ENCODE data around the gene CER1. TPM values are rescaled to one million over a fixed set of nuclear protein-coding genes. Genes with fewer than 3 reads are reported as not detected.

Gene CER1
- polyA plus RNA-seq (2013, experiment 1 of 4): 1.3 TPM
- 1.3 TPM for polyA plus RNA-seq (2013, experiment 2 of 4)
- polyA plus RNA-seq (2013, experiment 3 of 4): 1.3 TPM
- 1.6 TPM for polyA plus RNA-seq (2013, experiment 4 of 4)

- 2 to 4% methylated on average over 7 of the region's 7 CpGs for WGBS, 2 experiments
- Histone ChIP-seq H3K9me3 (ENCODE audit: control insufficient read depth, low read length) (no peaks in the 10 kb centered on the region), H3K36me3 (ENCODE audit: control insufficient read depth, insufficient read depth, low read length) (no peaks in the 10 kb centered on the region), H3K27ac (ENCODE audit: insufficient read depth, low read depth, low read length, poor library complexity, severe bottlenecking) (no peak within 1 kb of the TSS), H3K4me1 (ENCODE audit: control insufficient read depth, insufficient read depth, low read length) (peaks cover 18% of the 10 kb centered on the region), H3K27me3 (ENCODE audit: control insufficient read depth, insufficient read depth, low read length, poor library complexity, severe bottlenecking) (peaks cover 80% of the 10 kb centered on the region), H3K4me3 (ENCODE audit: insufficient read depth, low read depth, low read length) (no peak within 1 kb of the TSS)
These were observed at the start of gene CER1 for GRCh38 chr9:14722391-14723035. TSS of gene CER1 (minus strand) at chr9:14722733. CDS start at chr9:14722672, 61 bp downstream.

GRCh38 chr9:14770592-14770991 is 48.1 kb upstream of the CER1 start:
- no peaks in the 10 kb centered on the region for H3K27me3 ChIP-seq (ENCODE audit: control insufficient read depth, insufficient read depth, low read length, poor library complexity, severe bottlenecking)
- no peaks in the 10 kb centered on the region for H3K4me1 ChIP-seq (ENCODE audit: control insufficient read depth, insufficient read depth, low read length)
- H3K9me3 ChIP-seq (ENCODE audit: control insufficient read depth, low read length): no peaks in the 10 kb centered on the region
- no peaks in the 10 kb centered on the region for H3K36me3 ChIP-seq (ENCODE audit: control insufficient read depth, insufficient read depth, low read length)
- no peak overlapping the region for H3K27ac ChIP-seq (ENCODE audit: insufficient read depth, low read depth, low read length, poor library complexity, severe bottlenecking)
- no peak overlapping the region for H3K4me3 ChIP-seq (ENCODE audit: insufficient read depth, low read depth, low read length)
- WGBS, 2 experiments: 89 to 92% methylated on average over 7 of the region's 7 CpGs

GRCh38 chr9:14769230-14769571 is 46.7 kb upstream of the CER1 start:
- H3K4me3 ChIP-seq (ENCODE audit: insufficient read depth, low read depth, low read length): no peak overlapping the region
- H3K27me3 ChIP-seq (ENCODE audit: control insufficient read depth, insufficient read depth, low read length, poor library complexity, severe bottlenecking): no peaks in the 10 kb centered on the region
- H3K9me3 ChIP-seq (ENCODE audit: control insufficient read depth, low read length): no peaks in the 10 kb centered on the region
- H3K27ac ChIP-seq (ENCODE audit: insufficient read depth, low read depth, low read length, poor library complexity, severe bottlenecking): no peak overlapping the region
- H3K36me3 ChIP-seq (ENCODE audit: control insufficient read depth, insufficient read depth, low read length): no peaks in the 10 kb centered on the region
- WGBS, 2 experiments: 44 to 52% methylated on average over 3 of the region's 3 CpGs
- H3K4me1 ChIP-seq (ENCODE audit: control insufficient read depth, insufficient read depth, low read length): no peaks in the 10 kb centered on the region

GRCh38 chr9:14768405-14769229 is 46.1 kb upstream of the CER1 start:
- Histone ChIP-seq H3K27ac (ENCODE audit: insufficient read depth, low read depth, low read length, poor library complexity, severe bottlenecking) (no peak overlapping the region), H3K4me3 (ENCODE audit: insufficient read depth, low read depth, low read length) (no peak overlapping the region), H3K9me3 (ENCODE audit: control insufficient read depth, low read length) (no peaks in the 10 kb centered on the region), H3K4me1 (ENCODE audit: control insufficient read depth, insufficient read depth, low read length) (no peaks in the 10 kb centered on the region), H3K27me3 (ENCODE audit: control insufficient read depth, insufficient read depth, low read length, poor library complexity, severe bottlenecking) (no peaks in the 10 kb centered on the region), H3K36me3 (ENCODE audit: control insufficient read depth, insufficient read depth, low read length) (no peaks in the 10 kb centered on the region)
- 34 to 48% methylated on average over 7 to 8 of the region's 8 CpGs for WGBS, 2 experiments

- Histone ChIP-seq H3K27ac (ENCODE audit: insufficient read depth, low read depth, low read length, poor library complexity, severe bottlenecking) (no peak overlapping the region), H3K9me3 (ENCODE audit: control insufficient read depth, low read length) (no peaks in the 10 kb centered on the region), H3K36me3 (ENCODE audit: control insufficient read depth, insufficient read depth, low read length) (no peaks in the 10 kb centered on the region), H3K4me3 (ENCODE audit: insufficient read depth, low read depth, low read length) (no peak overlapping the region), H3K27me3 (ENCODE audit: control insufficient read depth, insufficient read depth, low read length, poor library complexity, severe bottlenecking) (no peaks in the 10 kb centered on the region), H3K4me1 (ENCODE audit: control insufficient read depth, insufficient read depth, low read length) (no peaks in the 10 kb centered on the region)
- WGBS, 2 experiments: 93 to 94% methylated on average over 6 of the region's 6 CpGs
These were observed 43.8 kb upstream of the CER1 start for GRCh38 chr9:14766299-14766698.

GRCh38 chr9:14761584-14761983 is 39.1 kb upstream of the CER1 start:
- no peak overlapping the region for H3K4me3 ChIP-seq (ENCODE audit: insufficient read depth, low read depth, low read length)
- WGBS, 2 experiments: 90 to 95% methylated on average over 2 of the region's 2 CpGs
- H3K36me3 ChIP-seq (ENCODE audit: control insufficient read depth, insufficient read depth, low read length): no peaks in the 10 kb centered on the region
- no peaks in the 10 kb centered on the region for H3K4me1 ChIP-seq (ENCODE audit: control insufficient read depth, insufficient read depth, low read length)
- H3K27me3 ChIP-seq (ENCODE audit: control insufficient read depth, insufficient read depth, low read length, poor library complexity, severe bottlenecking): no peaks in the 10 kb centered on the region
- no peaks in the 10 kb centered on the region for H3K9me3 ChIP-seq (ENCODE audit: control insufficient read depth, low read length)
- no peak overlapping the region for H3K27ac ChIP-seq (ENCODE audit: insufficient read depth, low read depth, low read length, poor library complexity, severe bottlenecking)

GRCh38 chr9:14760060-14760459 is 37.5 kb upstream of the CER1 start:
- Histone ChIP-seq H3K9me3 (ENCODE audit: control insufficient read depth, low read length) (no peaks in the 10 kb centered on the region), H3K4me1 (ENCODE audit: control insufficient read depth, insufficient read depth, low read length) (no peaks in the 10 kb centered on the region), H3K27ac (ENCODE audit: insufficient read depth, low read depth, low read length, poor library complexity, severe bottlenecking) (no peak overlapping the region), H3K27me3 (ENCODE audit: control insufficient read depth, insufficient read depth, low read length, poor library complexity, severe bottlenecking) (no peaks in the 10 kb centered on the region), H3K4me3 (ENCODE audit: insufficient read depth, low read depth, low read length) (no peak overlapping the region), H3K36me3 (ENCODE audit: control insufficient read depth, insufficient read depth, low read length) (no peaks in the 10 kb centered on the region)
- 0% methylated on average over 1 of the region's 1 CpG; no CpG with 5 or more reads in 1 of the 2 experiments for WGBS, 2 experiments

GRCh38 chr9:14756291-14756690 is 33.8 kb upstream of the CER1 start:
- Histone ChIP-seq H3K9me3 (ENCODE audit: control insufficient read depth, low read length) (no peaks in the 10 kb centered on the region), H3K4me3 (ENCODE audit: insufficient read depth, low read depth, low read length) (no peak overlapping the region), H3K36me3 (ENCODE audit: control insufficient read depth, insufficient read depth, low read length) (no peaks in the 10 kb centered on the region), H3K27me3 (ENCODE audit: control insufficient read depth, insufficient read depth, low read length, poor library complexity, severe bottlenecking) (no peaks in the 10 kb centered on the region), H3K27ac (ENCODE audit: insufficient read depth, low read depth, low read length, poor library complexity, severe bottlenecking) (no peak overlapping the region), H3K4me1 (ENCODE audit: control insufficient read depth, insufficient read depth, low read length) (no peaks in the 10 kb centered on the region)
- 100% methylated on average over 1 of the region's 1 CpG; no CpG with 5 or more reads in 1 of the 2 experiments for WGBS, 2 experiments

GRCh38 chr9:14752871-14753270 is 30.3 kb upstream of the CER1 start:
- Histone ChIP-seq H3K4me3 (ENCODE audit: insufficient read depth, low read depth, low read length) (no peak overlapping the region), H3K27ac (ENCODE audit: insufficient read depth, low read depth, low read length, poor library complexity, severe bottlenecking) (no peak overlapping the region), H3K36me3 (ENCODE audit: control insufficient read depth, insufficient read depth, low read length) (no peaks in the 10 kb centered on the region), H3K9me3 (ENCODE audit: control insufficient read depth, low read length) (no peaks in the 10 kb centered on the region), H3K4me1 (ENCODE audit: control insufficient read depth, insufficient read depth, low read length) (no peaks in the 10 kb centered on the region), H3K27me3 (ENCODE audit: control insufficient read depth, insufficient read depth, low read length, poor library complexity, severe bottlenecking) (no peaks in the 10 kb centered on the region)
- WGBS, 2 experiments: 88 to 100% methylated on average over 1 of the region's 1 CpG

GRCh38 chr9:14752271-14752670 is 29.7 kb upstream of the CER1 start:
- no peaks in the 10 kb centered on the region for H3K27me3 ChIP-seq (ENCODE audit: control insufficient read depth, insufficient read depth, low read length, poor library complexity, severe bottlenecking)
- WGBS, 2 experiments: 88 to 90% methylated on average over 1 of the region's 1 CpG
- H3K27ac ChIP-seq (ENCODE audit: insufficient read depth, low read depth, low read length, poor library complexity, severe bottlenecking): no peak overlapping the region
- H3K4me3 ChIP-seq (ENCODE audit: insufficient read depth, low read depth, low read length): no peak overlapping the region
- H3K9me3 ChIP-seq (ENCODE audit: control insufficient read depth, low read length): no peaks in the 10 kb centered on the region
- no peaks in the 10 kb centered on the region for H3K36me3 ChIP-seq (ENCODE audit: control insufficient read depth, insufficient read depth, low read length)
- H3K4me1 ChIP-seq (ENCODE audit: control insufficient read depth, insufficient read depth, low read length): no peaks in the 10 kb centered on the region
